GM11168 (cell line): ENCODE results near the gene LUC7L3.

ENCODE experiments used
- in situ Hi-C: fragments of 300-500 bp; cut with MboI; formaldehyde crosslinking; loops from one replicate; pipeline ENCODE4 v1.12.0; 2022; ENCODE audit warnings: low sequenced_read_pairs; ENCODE audit not compliant: unreplicated experiment

Gene LUC7L3

GRCh38 chr17:50685334-50685665 is 34.1 kb upstream of the LUC7L3 start:
- in situ Hi-C loops = no loop called here

- in situ Hi-C loops = no loop called here
Observed at GRCh38 chr17:50685691-50686493, 33.5 kb upstream of the LUC7L3 start.

GRCh38 chr17:50686494-50687199 is 32.8 kb upstream of the LUC7L3 start:
- in situ Hi-C loops = no loop called here

GRCh38 chr17:50687200-50688066 is 32.0 kb upstream of the LUC7L3 start:
- in situ Hi-C loops = no loop called here

- in situ Hi-C loops = no loop called here
Observed at GRCh38 chr17:50688245-50688644, 31.2 kb upstream of the LUC7L3 start.

- in situ Hi-C loops = no loop called here
Observed at GRCh38 chr17:50689251-50689650, 30.2 kb upstream of the LUC7L3 start.

- in situ Hi-C loops = no loop called here
Observed at GRCh38 chr17:50689956-50690886, 29.2 kb upstream of the LUC7L3 start.

GRCh38 chr17:50690887-50691549 is 28.4 kb upstream of the LUC7L3 start:
- in situ Hi-C loops = no loop called here

- in situ Hi-C loops = no loop called here
Observed at GRCh38 chr17:50691550-50692447, 27.6 kb upstream of the LUC7L3 start.

GRCh38 chr17:50692448-50693035 is 26.9 kb upstream of the LUC7L3 start:
- in situ Hi-C loops = no loop called here

- in situ Hi-C loops = no loop called here
Observed at GRCh38 chr17:50693036-50693682, 26.2 kb upstream of the LUC7L3 start.

GRCh38 chr17:50696365-50696879 is 23.0 kb upstream of the LUC7L3 start:
- in situ Hi-C loops = no loop called here

GRCh38 chr17:50697062-50697461 is 22.3 kb upstream of the LUC7L3 start:
- in situ Hi-C loops = no loop called here

GRCh38 chr17:50697663-50698272 is 21.6 kb upstream of the LUC7L3 start:
- in situ Hi-C loops = no loop called here

- in situ Hi-C loops = no loop called here
Observed at GRCh38 chr17:50699410-50699809, 20.0 kb upstream of the LUC7L3 start.

GRCh38 chr17:50703162-50703561 is 16.2 kb upstream of the LUC7L3 start:
- in situ Hi-C loops = no loop called here
